GM12892 (cell line): ENCODE results near the gene TTC23L. TPM values are rescaled to one million over a fixed set of nuclear protein-coding genes. Genes with fewer than 3 reads are reported as not detected.

Experiments used
- DNase-seq: peaks from one replicate; pipeline ENCODE4 v3.0.0; 2011; ENCODE audit not compliant: insufficient read length
- FAIRE-seq: peaks from 2 replicates; lab custom pipeline; 2011; peaks lifted over from hg19 to GRCh38; lab: Jason Lieb, UNC
- POLR2A ChIP-seq: IDR thresholded peaks from 2 replicates; pipeline ENCODE4 v1.6.1; 2011; ENCODE audit warnings: low read depth, low read length, control low read depth
- POLR2AphosphoS5 ChIP-seq: IDR thresholded peaks from 2 replicates; pipeline ENCODE4 v1.6.1; 2011; ENCODE audit warnings: low read depth, low read length, control low read depth
- TAF1 ChIP-seq: IDR thresholded peaks from 2 replicates; pipeline ENCODE4 v1.6.1; 2011; ENCODE audit warnings: low read depth, mild to moderate bottlenecking, control low read depth, low read length, borderline replicate concordance
- polyA plus RNA-seq: library from polyadenylated mRNA; unstranded; fragments of >200 nt; gene quantifications from one replicate; pipeline ENCODE4 v1.2.1, GENCODE V29; 2012; ENCODE audit warnings: missing spikeins, inconsistent platforms; ENCODE audit not compliant: missing spikeins

TTC23L gene, protein sequence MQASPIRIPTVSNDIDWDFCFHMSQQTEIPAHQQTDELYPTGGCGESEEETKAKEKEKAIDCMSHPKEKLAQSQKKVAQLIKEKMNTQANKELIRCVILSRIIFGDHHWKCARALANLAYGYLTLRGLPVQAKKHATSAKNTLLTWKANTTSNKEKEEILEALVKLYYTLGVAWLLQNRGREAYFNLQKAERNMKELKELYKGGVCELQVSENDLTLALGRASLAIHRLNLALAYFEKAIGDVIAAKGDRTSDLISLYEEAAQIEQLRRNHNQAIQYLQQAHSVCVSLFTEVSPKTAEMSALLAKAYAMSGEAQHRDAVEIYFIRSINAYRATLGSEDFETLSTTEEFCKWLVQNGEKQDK
- not detected for polyA plus RNA-seq

DNA sequence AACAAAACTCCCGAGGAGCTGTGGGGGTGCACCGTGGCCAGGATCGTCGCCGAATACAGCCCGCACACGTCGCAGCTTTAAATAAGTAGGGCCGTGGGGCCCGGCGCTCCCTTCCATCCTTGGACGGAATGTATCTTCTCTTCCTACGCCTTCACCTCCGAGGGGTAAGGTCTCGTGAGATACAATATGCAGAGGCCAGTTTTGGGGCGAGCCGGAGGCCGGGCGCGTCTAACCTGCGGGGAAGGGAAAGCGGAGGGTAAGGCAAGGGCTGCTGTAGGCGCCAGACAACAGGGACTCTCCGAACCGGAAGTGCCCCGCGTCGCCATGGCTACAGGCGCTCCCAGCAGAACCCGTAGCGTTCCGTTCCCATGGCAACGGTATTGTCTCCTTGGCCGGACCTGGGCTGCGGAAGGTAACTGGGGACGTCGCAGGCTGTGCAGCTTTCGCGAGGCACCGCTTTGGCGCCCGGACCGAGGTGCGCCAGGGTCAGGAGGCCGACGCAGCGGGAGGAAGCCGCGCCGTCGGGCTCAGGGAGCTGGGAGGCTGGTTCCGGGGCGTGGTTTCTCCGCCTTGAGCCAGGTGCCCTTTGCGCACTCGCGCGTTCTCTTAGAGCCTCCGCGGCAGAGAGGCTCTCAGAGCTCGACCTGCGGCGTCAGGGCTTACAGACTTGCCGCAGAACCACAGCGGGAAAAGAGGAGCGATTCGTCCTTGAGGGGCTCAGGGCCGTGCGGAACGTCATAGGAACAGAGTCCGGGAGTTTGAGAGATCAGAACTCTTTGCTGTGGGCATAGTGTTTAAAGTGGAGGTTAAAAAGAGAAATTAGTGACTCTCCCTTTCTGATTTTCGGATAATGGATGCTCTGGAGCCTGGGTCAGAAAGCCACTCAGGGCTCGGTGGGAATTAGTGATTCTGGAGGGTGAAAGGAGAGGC, at the start of gene TTC23L:
TSS of gene TTC23L (plus strand) at position 380 of the 930 bp plus-strand sequence. CDS start 1,508 bp downstream, outside the sequence.
- FAIRE-seq (peak; percentile 92), DNase-seq (peak; percentile 83)
- peak; percentile 57; the same call in 1 of the 2 replicates for TF ChIP-seq POLR2AphosphoS5
- peak; percentile 80; the same call in 1 of the 2 replicates for TF ChIP-seq POLR2A
- TF ChIP-seq TAF1: peak; percentile 49; the same call in 1 of the 2 replicates

DNA sequence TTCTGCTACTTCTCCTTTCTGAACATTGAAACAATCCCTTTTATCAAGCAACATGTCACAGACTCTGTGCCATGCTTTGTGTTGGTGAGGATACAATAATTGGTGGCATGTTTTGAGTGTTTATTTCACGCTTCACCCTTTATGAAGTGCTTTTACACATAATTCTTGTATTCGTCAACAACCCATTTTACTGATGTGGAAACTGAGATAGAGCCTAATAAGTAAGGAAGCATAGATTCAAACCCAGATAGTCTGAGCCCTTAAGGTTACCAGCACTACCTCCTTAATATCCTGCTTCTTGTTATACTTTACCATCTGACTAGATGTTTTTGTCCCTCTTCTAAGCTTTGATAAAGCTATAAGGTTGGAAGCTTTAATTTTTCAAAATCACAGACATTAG, 49.3 kb upstream of the TTC23L start:
- FAIRE-seq (no peak), DNase-seq (no peak)
- no peak for TF ChIP-seq POLR2A
- TF ChIP-seq TAF1: no peak
- TF ChIP-seq POLR2AphosphoS5: no peak

DNA sequence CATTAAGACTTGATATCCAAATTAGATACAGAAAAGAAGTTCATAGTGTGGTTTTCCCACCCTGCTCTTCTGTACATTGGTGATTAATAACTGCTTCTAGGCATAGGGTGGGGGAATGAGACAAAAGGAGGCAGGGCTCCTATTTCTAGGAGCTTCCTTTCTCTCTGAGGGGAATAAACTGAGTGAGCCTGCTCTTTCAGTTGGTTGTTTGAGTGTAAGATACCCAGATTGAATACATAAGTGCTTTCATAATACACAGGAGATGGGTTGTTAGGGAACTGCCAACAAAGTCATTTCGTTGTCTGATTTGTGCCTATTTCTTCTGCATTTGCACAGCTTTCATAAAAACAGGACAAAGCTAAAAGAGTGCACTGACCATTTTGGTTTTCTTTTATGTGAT, 48.9 kb upstream of the TTC23L start:
- no peak for FAIRE-seq
- no peak for DNase-seq
- TF ChIP-seq POLR2A (no peak), POLR2AphosphoS5 (no peak), TAF1 (no peak)

DNA sequence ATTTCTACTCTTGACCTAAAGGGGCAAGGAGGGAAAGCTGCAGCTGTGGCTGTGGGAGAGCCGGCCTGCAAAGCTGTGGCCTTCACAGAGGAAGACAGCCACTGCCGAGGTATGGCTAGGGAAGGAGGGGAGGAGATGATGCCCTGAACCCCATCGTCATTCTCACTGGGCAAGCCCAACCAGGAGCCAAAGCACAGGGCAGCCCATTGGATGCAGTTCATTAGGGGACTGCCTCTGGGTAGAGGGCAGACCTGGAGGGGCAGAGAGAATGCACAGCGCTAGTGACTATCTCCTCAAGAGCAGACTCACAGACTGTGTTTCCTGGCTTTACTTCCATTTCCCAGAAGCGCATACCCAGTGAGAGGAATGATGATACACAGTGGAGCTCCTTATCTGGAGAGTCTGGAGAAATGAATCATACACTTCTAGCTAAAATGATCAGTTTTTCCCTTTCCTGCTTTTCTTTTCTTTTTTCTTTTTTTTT, 47.2 kb upstream of the TTC23L start:
- no peak for TF ChIP-seq POLR2AphosphoS5
- TF ChIP-seq POLR2A: no peak
- no peak for TF ChIP-seq TAF1
- no peak for FAIRE-seq
- no peak for DNase-seq

DNA sequence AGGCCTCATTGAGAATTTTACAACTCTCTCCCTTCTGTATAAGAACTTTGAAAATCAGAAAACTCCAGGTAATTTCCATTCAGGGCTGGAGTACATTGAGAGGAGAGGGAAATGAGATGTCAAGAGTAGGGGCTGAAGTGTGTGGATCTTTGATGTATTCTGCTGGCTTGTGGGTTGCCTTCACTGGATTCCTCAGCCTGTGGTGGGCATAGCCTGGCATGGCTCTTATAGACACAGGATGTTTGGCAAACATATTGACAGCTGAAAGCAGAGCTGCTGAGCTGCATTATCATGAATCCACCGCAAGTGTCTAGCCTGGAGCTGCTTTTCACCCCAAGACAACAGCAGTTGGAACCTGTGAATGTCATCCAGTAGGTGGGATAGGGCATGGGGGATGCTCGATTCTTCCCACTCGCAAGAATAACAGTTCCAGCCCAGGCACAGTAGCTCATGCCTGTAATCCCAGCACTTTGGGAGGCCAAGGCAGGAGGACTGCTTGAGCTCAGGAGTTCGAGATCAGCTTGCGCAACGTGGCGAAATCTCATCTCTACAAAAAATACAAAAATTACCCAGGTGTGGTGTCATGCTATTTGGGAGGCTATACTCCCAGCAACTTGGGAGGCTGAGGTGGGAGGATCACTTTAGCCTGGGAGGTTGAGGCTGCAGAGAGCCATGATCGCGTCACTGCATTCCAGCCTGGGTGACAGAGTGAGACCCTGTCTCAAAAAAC, 36.0 kb upstream of the TTC23L start:
- FAIRE-seq: no peak
- TF ChIP-seq POLR2AphosphoS5 (no peak), TAF1 (no peak), POLR2A (no peak)
- no peak for DNase-seq

DNA sequence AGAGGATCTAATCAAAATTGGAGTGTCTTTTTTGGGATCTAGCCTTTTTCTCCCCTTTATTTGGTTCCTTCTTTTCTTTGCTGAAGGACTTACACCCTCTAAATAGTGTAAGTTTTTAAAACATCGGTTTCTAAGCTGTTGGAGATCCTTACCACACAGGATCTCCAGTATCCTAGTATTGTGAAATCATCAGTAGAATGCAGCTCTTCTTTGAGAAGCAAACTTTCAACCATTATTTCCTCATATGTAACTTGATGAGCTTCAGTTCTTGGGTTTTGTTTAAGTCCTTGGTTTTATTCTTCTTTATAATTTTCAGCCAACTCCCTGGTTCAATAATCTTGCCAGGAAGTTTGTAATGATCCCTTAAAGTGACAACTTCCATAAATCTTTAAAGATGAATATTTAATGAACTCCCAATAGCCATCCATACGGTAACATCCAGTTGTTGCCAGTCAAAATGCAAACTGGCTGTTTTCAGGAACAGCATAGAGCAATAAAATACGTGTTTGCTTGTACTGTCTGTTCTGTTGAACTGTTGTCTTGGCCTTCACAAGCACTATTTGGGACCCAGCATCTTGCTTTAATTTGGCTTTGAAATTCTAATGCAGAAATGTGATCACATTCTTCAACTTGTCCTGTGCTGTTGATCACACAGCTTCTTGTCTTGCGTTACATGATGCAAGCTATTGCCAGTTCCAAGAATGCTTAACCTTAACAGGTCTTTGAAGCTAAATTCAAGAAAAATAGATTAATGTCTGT, 34.8 kb upstream of the TTC23L start:
- DNase-seq (no peak), FAIRE-seq (no peak)
- no peak for TF ChIP-seq TAF1
- no peak for TF ChIP-seq POLR2AphosphoS5
- TF ChIP-seq POLR2A: no peak

DNA sequence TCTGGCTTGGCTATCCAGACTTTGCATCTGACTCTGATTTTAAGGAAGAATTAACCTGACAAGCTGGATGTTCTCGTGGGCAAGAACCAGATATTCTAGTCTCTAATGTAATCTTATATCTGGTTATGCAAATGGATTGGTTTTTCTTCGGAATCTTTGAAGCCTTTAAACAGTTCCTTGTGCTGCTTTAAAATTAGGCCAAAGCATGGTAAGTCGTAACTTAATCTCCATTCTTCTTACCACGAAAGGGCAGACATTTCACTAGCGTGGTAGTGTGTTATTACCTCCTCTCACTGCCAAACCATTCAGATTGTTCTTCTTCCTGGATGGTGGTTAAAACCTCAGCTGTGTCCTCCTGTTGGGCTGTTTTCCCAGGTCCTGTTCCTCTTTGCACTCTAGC, 34.1 kb upstream of the TTC23L start:
- DNase-seq (no peak), FAIRE-seq (no peak)
- TF ChIP-seq POLR2AphosphoS5 (no peak), POLR2A (no peak), TAF1 (no peak)

DNA sequence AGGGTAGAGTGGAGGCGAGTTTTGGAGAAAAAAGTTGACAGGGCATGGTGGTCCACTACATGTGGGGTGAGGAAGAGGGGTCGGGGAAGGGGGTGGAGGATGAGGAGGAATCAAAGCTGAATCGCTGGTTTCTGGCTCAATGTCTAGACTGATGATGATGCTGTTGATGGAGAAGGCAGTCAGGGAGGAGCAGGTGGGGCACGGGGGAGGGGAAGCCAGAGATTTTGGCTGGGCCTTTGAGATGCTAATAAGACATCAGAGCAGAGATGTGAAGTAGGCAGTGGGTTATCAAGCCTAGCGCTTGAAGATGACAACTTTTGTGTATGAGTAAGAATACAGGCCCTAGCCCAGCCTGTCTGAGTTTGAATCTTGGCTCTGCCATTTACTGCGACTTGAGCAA, 32.4 kb upstream of the TTC23L start:
- TF ChIP-seq POLR2AphosphoS5: no peak
- no peak for TF ChIP-seq TAF1
- TF ChIP-seq POLR2A: no peak
- FAIRE-seq (no peak), DNase-seq (no peak)

DNA sequence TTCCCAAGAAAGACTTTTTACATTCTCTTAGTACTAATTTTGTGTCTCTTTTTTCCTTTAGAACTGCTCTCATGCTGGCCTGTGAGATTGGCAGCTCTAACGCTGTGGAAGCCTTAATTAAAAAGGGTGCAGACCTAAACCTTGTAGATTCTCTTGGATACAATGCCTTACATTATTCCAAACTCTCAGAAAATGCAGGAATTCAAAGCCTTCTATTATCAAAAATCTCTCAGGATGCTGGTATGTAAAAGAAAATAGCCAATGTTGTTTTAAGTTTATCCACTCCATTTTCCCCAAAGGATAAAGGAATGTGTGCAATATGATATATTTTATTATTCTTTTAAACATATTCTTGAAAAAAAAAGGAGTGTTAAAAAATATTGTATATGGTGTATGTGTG, 27.3 kb upstream of the TTC23L start:
- DNase-seq: no peak
- no peak for FAIRE-seq
- TF ChIP-seq TAF1 (no peak), POLR2A (no peak), POLR2AphosphoS5 (no peak)

DNA sequence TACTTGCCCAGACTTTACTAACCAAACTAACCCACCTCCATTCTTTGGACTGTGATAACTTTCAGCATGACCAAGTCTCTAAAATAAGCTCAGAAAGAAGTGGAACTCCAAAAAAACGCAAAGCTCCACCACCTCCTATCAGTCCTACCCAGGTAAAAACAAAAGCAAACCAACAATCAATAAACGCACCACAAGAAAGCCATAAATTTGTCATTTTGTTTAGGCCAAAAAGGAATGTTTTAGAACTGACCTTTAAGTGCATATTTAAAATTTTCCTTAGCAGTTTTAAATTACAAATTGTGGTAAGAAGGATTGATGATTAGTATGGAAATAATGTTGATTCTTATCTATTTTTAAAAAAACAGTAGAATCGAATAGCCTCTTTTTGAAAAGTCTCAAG, 25.5 kb upstream of the TTC23L start:
- no peak for DNase-seq
- TF ChIP-seq POLR2AphosphoS5 (no peak), POLR2A (no peak), TAF1 (no peak)
- FAIRE-seq: no peak
